HG03565 (cell line): ENCODE data around the gene LCN1.
"Not testable (repeated sequence)": the region's sequence is repeated elsewhere in the genome, so short reads cannot be mapped to it uniquely, and the experiment has no call there.

Source experiments
- ATAC-seq: cut with Tn5 transposase; IDR thresholded peaks from one replicate; pipeline ENCODE4 v1.9.1; 2021; ENCODE audit warnings: mild to moderate bottlenecking, moderate library complexity; ENCODE audit not compliant: unreplicated experiment

Gene LCN1

GRCh38 chr9:135522137-135522877 is 1.1 kb downstream of the LCN1 start:
- no peak for ATAC-seq

DNA sequence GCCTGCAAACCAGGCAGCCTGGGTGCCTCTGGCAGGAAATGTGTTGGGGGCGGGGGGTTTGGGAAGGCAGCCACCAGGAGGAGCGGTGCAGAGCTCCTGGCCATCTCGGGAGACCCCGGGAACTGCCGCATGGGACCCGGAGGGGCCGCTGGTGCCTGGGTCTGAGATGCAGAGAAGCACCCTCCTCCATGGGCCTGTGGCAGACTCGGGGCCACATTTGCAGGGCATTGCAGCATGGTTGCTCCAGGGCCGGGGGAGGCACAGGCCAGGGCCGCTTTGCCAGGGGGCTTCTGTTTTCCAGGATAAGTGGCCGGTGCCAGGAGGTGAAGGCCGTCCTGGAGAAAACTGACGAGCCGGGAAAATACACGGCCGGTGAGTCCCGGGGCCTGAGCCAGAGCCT is 1.7 kb downstream of the LCN1 start:
- no peak for ATAC-seq

DNA sequence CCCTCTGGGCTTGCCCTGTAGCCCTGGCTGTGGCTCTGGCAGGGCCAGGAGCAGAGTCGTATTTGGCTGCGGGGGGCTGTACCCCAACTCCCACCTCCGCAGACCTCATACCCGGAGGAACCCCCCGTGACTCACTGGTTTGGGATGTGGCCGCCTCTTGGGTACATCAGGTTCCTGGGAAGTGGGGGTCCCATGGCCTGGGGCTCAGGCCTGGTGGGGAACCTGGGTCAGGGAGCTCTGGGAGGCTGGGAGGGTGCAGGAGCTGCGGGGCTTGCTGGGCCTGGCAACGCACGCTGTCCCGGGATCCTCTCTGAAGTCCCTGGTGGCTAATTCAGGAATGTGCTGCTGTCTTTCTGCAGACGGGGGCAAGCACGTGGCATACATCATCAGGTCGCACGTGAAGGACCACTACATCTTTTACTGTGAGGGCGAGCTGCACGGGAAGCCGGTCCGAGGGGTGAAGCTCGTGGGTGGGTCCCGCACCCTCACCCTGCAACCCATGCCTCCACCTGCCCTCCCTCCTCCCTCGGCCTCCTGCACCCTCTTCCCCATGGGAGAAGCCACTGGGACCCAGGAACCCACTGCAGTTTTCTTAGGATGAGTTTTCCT is 2.4 kb downstream of the LCN1 start:
- no peak for ATAC-seq

DNA sequence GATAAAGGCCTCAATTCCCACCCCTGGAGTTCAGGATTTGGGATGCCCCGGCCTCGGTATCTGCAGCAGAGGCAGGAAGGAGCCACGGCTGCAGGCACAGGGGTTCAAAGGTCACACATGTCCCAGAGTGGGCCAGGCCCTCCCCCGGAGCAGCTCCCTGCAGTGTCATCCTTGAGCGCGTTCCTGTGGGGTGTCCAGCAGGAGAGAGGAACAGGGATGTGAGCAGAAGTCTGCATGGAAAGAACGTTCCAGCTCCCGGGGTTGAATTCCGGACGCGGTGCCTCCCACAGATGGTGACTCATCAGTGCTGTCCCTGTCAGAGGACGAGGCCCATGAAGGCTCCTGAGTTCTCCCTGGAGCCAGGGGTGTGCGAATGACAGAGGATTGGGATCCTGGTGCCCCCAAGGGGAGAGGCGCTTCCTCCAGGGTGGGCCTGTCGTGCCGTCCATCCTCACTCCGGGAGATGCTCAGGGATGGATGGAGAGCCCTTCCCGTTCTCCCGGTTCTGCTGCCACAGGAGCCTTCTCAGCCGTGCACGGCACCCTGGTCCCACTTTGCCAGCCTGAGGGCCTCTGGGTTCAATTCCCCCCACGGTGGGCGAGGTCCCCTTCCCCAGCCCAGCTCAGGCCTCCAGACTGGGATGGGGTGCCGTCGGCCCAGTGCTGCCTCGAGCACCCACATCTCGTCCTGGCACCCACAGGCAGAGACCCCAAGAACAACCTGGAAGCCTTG is 3.1 kb downstream of the LCN1 start:
- no peak for ATAC-seq

GRCh38 chr9:135525241-135526088 is 4.2 kb downstream of the LCN1 start:
- no peak for ATAC-seq

GRCh38 chr9:135526089-135526729 is 5.0 kb downstream of the LCN1 start:
- ATAC-seq: no peak

DNA sequence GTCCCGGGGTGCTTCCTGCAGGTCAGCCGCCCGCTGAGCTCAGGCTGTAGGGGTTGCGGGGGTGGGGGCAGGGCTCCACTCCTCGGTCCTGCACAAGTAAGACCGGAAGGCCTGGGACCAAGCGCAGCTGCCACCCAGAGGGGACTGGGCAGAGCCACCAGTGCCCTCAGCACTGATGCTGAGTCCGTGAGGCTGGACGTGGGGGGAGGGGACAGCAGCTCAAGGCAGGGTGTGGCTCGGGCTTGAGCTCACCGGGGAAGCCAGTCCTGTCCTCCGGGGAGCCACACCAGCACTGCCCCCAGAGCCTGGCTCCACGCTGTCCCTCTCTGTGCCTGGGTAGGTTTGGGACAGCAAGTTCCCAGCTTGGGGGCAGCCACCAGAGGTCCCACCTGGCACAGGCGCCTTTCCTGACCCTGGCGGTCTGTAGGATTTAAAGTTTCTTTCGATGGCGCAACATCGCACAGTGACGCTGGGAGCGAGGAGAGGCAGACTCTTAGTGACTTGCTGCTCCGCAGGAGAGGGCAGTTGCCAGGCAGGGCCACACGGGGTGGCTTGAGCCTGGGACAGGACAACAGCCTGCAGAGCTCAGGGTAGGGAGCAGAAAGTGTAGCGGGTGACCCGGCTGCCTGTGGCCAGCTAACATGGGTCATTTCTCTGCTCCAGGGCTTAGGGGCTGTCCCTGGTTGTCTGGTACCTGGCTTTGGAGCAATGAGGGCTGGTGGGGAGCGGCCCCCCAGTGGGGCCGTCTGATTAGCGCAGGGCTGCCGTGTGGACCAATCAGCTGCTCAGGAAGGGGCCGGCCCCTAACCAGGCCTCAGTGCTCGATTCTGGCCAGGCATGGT is 5.7 kb downstream of the LCN1 start:
- ATAC-seq: no peak

DNA sequence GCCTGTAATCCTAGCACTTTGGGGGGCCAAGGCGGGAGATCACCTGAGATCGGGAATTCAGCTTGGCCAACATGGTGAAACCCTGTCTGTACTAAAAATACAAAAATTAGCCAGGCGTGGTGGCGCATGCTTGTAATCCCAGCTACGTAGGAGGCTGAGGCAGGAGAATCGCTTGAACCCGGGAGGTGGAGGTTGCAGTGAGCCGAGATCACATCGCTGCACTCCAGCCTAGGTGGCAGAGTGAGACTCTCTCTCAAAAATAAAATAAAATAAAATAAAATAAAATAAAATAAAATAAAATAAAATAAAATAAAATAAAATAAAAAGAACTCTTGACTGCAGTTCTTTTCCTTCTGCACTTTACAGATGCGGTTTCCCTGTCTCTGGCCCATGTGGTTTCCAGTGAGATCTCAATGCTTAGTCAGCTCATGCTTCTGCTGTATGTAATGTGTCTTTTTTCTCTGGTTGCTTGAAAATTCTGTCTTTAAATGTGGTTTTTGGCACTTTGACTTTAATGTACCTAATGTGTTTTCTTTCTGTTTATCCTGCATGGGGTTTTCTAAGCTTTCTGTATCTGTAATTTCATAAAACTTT is 7.7 kb downstream of the LCN1 start:
- ATAC-seq: not testable (repeated sequence)

DNA sequence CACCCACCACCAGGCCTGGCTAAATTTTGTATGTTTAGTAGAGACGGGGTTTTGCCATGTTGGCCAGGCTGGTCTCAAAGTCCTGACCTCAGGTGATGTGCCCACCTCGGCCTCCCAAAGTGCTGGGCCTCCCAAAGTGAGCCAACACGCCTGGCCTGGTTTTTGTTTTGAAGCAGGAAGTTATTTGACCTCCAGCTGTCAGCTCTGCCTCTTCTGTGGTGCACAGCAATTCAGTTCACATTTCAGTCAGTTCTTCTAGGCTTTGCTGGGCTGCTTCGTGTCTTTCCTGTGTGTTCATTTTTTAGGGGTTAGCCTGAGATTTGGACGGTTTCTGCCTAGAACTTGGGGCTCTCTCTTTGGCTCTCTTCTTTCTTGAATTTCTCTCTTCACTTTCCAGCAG is 8.9 kb downstream of the LCN1 start:
- ATAC-seq: no peak

- no peak for ATAC-seq
These were observed 9.9 kb downstream of the LCN1 start for GRCh38 chr9:135531096-135531495.

DNA sequence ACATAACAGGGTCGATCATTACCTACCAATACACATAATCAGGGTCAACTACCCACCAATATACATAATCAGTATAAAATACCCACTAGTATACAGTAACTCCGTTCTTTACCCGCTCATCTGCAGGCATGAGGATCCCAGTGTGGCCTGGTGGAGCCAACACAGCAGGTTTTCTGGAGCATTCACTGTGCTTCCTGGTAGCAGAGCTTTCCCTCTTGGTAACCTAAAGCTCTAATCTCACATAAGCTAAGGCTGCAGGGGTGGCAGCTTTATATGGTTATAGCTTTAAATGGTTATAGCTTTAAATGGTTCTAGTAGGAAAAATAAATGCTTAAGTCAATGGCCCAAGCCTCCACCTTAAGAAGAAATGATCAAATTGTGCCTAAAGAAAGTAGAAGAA is 11.9 kb downstream of the LCN1 start:
- ATAC-seq: no peak

GRCh38 chr9:135533674-135534073 is 12.4 kb downstream of the LCN1 start:
- ATAC-seq: no peak

DNA sequence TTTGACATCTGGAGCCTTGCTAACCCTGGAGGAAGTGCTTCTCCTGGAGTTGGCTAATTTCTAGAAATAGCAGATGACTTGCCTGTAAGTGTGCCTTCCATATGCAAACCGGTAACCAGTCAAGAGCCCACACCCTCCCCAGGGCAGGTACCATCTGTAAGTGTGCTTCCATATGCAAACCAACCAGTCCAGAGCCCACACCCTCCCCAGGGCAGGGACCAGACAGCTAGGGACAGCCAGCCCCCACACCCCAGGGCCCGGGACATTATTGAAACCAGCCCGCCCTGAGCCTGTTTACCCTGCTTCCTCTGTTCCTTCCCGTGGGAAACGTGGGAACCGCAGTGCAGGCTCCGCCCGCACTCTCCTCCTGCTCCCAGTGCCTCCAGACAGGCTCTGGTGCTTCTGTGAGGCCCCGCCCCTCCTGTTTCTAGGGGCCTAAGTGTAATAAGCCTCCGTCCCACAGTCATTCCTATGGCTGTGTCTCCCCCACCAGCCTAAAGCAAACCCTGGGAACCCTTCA is 13.0 kb downstream of the LCN1 start:
- not testable (repeated sequence) for ATAC-seq

DNA sequence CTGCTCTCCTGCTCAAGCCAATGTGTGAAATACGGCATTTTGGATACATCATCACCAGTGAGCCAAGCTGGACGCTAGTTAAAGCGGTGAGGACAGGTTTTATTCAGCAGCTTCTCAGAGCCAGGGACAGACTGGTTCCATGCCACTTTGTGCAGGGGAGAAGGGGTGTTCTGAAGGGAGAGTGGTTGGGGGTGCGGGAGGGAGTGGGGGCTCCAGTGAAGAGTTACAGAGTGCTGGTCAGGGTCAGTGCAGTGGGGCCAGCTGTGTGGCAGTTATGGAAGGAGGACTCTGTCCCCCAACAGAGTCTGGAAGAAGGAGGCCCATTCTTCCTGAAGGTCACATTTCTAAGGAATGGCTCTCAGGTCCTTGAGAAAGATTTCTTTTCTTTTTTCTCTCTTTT is 13.6 kb downstream of the LCN1 start:
- ATAC-seq: not testable (repeated sequence)

DNA sequence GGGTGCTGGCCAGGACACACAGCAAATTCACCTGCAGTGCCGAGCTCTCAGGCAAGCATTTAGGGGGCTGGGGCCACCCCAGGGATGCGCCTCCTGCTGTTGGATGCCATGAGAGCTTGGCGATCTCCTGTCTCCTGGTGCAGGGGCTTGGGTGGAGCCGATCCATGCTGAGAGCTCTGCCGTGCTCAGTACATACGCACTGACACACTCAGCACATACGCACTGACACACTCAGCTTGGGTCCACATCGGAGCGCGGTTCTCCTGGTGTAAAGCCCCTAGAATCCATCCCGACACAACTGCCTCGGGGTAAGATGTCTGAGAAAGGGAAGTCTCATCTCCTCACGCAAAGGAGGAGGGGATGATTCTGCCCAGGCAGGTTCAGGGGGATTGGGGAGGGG is 14.4 kb downstream of the LCN1 start:
- not testable (repeated sequence) for ATAC-seq

DNA sequence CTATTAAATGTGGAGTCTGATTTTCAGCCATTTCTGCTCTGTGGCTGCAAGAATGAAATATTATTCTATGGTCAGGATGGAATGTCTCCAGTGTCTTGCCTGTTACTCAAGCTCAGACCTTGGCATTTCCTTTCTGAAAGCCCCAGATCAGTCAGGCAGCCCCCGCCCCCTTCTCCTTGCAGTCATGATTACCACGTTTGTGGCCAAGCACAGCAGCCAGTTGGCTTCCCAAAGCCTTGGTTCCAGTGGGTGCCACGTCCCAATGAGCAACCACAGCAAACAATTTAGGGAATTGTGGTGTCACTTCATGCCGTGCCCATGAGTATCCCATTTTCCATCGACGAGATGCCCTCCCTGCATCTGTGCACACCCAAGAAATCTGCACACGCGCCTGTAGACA is 15.0 kb downstream of the LCN1 start:
- ATAC-seq: no peak

GRCh38 chr9:135543262-135543894 is 22.1 kb downstream of the LCN1 start:
- not testable (repeated sequence) for ATAC-seq

GRCh38 chr9:135544981-135545635 is 23.9 kb downstream of the LCN1 start:
- ATAC-seq: no peak
